DND-41 (cell line): Measurements from ENCODE around the gene CHST12.

Experiments used
- ATAC-seq: fragments of 200-7000 bp; cut with Tn5 transposase; 3 replicates; pipeline ENCODE4 v1.9.1; 2021; ENCODE audit warnings: low read depth; ENCODE audit not compliant: insufficient read depth
- DNase-seq: peaks from one replicate; pipeline ENCODE4 v3.0.0-alpha.2; 2020
- H2AFZ ChIP-seq: 2 replicates; pipeline ENCODE4 v1.6.0; 2012; ENCODE audit warnings: low read depth, low read length
- H3K27ac ChIP-seq: 2 replicates; pipeline ENCODE4 v1.5.1; 2012; ENCODE audit warnings: low read length, inconsistent platforms
- H3K27me3 ChIP-seq: fragments of 200-600 bp; sonication (generic); 2 replicates; pipeline ENCODE4 v1.6.0; 2012; ENCODE audit warnings: low read length, mild to moderate bottlenecking, inconsistent platforms; ENCODE audit not compliant: insufficient read depth, poor library complexity
- H3K36me3 ChIP-seq: 2 replicates; pipeline ENCODE4 v1.5.1; 2012; ENCODE audit warnings: low read length, inconsistent platforms; ENCODE audit not compliant: insufficient read depth
- H3K4me1 ChIP-seq: 2 replicates; pipeline ENCODE4 v1.5.1; 2012; ENCODE audit warnings: mild to moderate bottlenecking, low read length; ENCODE audit not compliant: insufficient read depth
- H3K4me2 ChIP-seq: 2 replicates; pipeline ENCODE4 v1.6.0; 2012; ENCODE audit warnings: mild to moderate bottlenecking, moderate library complexity, low read length, inconsistent platforms; ENCODE audit not compliant: insufficient read depth
- H3K4me3 ChIP-seq, 2 experiments: fragments of 200-600 bp in 1 of 2; shearing (Covaris generic) in 1 of 2; 2 replicates each; pipeline ENCODE4 v1.5.1; 2012 to 2016; ENCODE audit warnings: inconsistent platforms in 2 of 2, low read length in 2 of 2, mild to moderate bottlenecking in 2 of 2, low read depth in 1 of 2, moderate library complexity in 1 of 2
- H3K79me2 ChIP-seq: 2 replicates; pipeline ENCODE4 v1.6.0; 2012; ENCODE audit warnings: low read length, inconsistent platforms; ENCODE audit not compliant: insufficient read depth
- H3K9ac ChIP-seq: 2 replicates; pipeline ENCODE4 v1.6.0; 2012; ENCODE audit warnings: low read depth, mild to moderate bottlenecking, inconsistent platforms, low read length, moderate library complexity
- H3K9me3 ChIP-seq: 2 replicates; pipeline ENCODE4 v1.5.1; 2012; ENCODE audit warnings: low read length, moderate library complexity, mild to moderate bottlenecking, inconsistent platforms; ENCODE audit not compliant: insufficient read depth, severe bottlenecking
- H4K20me1 ChIP-seq: 2 replicates; pipeline ENCODE4 v1.6.0; 2012; ENCODE audit warnings: low read length; ENCODE audit not compliant: insufficient read depth
- EZH2 ChIP-seq: IDR thresholded peaks from 3 replicates; pipeline ENCODE4 v1.6.1; 2012; ENCODE audit warnings: borderline replicate concordance, low read depth, mild to moderate bottlenecking, moderate library complexity, low read length, inconsistent platforms; ENCODE audit not compliant: severe bottlenecking
- TF ChIP-seq, protein P1 (sequence below): IDR thresholded peaks from 2 replicates; pipeline ENCODE4 v1.5.1; 2012; ENCODE audit warnings: borderline replicate concordance, low read length, moderate library complexity, mild to moderate bottlenecking; ENCODE audit not compliant: poor library complexity, severe bottlenecking; ENCODE audit errors: extremely low read depth

The CHST12 gene

DNA sequence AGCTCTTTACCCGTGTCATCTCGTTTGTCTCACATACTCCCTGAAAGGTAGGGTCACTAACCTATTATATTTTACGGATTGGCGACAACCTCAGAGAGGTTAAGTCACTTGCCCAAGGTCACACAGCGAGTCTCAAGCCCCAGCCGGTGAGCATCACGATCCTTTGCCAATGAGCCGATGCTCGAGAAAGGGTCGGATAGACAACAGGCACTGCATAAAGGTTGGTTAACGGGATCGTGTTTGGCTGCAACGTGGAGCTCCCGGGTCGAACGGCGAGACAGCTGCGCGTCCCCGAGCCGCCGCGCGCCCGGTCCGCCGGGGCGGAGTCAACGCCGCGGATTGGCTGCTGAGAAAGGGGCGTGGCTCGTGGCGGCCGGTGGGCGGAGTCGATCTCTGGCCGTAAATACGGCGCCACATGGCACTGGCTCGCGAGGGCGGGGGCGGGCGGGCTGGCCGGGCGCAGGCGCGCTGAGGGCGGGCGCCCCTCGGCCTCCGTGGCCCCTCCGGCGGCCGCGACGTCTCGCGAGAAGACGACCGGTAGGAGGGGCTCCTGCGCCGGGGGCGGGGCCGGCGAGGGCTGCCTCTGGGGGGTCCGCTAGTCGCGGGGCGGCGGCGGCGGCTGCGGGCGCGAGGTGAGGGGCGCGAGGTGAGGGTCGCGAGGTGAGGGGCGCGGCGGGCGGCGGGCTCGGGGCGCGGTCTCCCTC is at the start of gene CHST12:
Gene CHST12, plus strand, starts transcription at position 598 of the 704 bp plus-strand sequence. CDS start 29,029 bp downstream, outside the sequence.
- peak; percentile 64 for ATAC-seq
- peak within 1 kb of the TSS; percentile 78 for H3K9ac ChIP-seq
- H3K79me2 ChIP-seq = peaks cover 11% of the 10 kb centered on the region
- H3K4me3 ChIP-seq = peak within 1 kb of the TSS; percentile 72 to 83
- H3K4me1 ChIP-seq = peaks cover 55% of the 10 kb centered on the region
- no peaks in the 10 kb centered on the region for H3K36me3 ChIP-seq
- peak within 1 kb of the TSS; percentile 61 for H3K27ac ChIP-seq
- H2AFZ ChIP-seq = peak within 1 kb of the TSS; percentile 78
- DNase-seq = peak; percentile 95
- peak within 1 kb of the TSS; percentile 91 for H3K4me2 ChIP-seq
- TF ChIP-seq, protein P1, sequence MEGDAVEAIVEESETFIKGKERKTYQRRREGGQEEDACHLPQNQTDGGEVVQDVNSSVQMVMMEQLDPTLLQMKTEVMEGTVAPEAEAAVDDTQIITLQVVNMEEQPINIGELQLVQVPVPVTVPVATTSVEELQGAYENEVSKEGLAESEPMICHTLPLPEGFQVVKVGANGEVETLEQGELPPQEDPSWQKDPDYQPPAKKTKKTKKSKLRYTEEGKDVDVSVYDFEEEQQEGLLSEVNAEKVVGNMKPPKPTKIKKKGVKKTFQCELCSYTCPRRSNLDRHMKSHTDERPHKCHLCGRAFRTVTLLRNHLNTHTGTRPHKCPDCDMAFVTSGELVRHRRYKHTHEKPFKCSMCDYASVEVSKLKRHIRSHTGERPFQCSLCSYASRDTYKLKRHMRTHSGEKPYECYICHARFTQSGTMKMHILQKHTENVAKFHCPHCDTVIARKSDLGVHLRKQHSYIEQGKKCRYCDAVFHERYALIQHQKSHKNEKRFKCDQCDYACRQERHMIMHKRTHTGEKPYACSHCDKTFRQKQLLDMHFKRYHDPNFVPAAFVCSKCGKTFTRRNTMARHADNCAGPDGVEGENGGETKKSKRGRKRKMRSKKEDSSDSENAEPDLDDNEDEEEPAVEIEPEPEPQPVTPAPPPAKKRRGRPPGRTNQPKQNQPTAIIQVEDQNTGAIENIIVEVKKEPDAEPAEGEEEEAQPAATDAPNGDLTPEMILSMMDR = no peak
- TF ChIP-seq EZH2 = no peak
- H4K20me1 ChIP-seq = peaks cover 18% of the 10 kb centered on the region
- H3K9me3 ChIP-seq = no peaks in the 10 kb centered on the region
- no peaks in the 10 kb centered on the region for H3K27me3 ChIP-seq

DNA sequence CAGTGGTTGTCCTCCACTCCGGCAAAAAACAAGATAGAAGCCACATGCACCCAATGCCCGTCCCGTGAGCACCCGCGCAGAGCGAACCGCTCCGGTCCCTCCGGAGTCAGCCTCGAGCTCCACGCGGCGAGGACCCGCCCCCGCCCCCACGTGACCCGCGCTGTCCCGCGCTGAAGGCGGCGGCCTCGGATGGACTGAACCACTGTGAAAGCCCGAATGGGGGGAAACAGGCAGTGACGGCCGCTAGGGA is 49.5 kb upstream of the CHST12 start:
- peak overlapping the region; percentile 81 for H3K4me2 ChIP-seq
- peaks cover 37% of the 10 kb centered on the region for H3K36me3 ChIP-seq
- peaks cover 39% of the 10 kb centered on the region for H4K20me1 ChIP-seq
- no peaks in the 10 kb centered on the region for H3K9me3 ChIP-seq
- H3K4me3 ChIP-seq = peak overlapping the region; percentile 40 to 93; a peak in 3 of 4 replicates
- H3K27me3 ChIP-seq = no peaks in the 10 kb centered on the region
- peaks cover 37% of the 10 kb centered on the region for H3K4me1 ChIP-seq
- peak; percentile 81 for ATAC-seq
- peak overlapping the region; percentile 93 for H2AFZ ChIP-seq
- DNase-seq = peak; percentile 90
- peaks cover 57% of the 10 kb centered on the region for H3K79me2 ChIP-seq
- no peak for TF ChIP-seq EZH2
- TF ChIP-seq, protein P1 = no peak
- peak overlapping the region; percentile 77 for H3K9ac ChIP-seq
- H3K27ac ChIP-seq = peak overlapping the region; percentile 97

DNA sequence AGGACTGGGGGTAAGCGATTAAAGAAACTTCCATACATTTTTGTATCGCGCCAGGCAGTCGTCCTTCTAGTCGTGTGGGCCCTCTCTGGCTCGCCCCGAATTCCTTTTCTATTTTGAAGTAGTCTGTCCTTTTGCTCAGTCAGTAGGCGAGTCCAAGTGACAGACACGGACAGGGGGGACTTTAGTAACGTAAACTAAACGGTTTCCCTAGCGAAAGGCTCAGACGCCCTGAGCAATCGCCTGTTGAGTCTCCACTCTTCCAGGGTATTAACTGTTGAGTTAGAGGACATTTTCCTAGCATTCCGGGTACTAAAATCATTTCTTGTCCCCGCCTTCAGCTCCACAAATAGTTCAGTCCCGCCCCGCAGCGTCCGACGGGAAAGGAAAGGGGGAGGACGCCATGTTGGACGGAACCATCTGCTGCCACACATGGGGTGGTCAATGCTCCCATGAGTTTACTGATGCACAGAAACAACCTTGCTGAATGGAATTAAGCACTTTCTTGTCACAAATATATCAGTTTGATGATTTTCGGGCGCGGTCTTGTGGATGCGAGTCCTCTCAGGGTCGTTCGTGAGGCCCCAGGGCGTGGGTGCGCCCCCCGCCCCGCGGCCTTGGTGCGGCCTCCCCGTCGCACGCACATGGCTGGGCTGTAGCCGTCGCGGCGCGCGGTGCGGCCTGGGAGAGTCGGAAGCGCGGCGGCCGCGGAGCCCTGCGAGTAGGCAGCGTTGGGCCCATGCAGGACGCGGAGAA is 49.0 kb upstream of the CHST12 start, which contains the start of gene EIF3B:
Gene EIF3B, plus strand, starts transcription at position 642 of the 753 bp plus-strand sequence. Its CDS starts 95 bp downstream, at position 737.
- peak within 1 kb of the TSS; percentile 77 for H3K9ac ChIP-seq
- H3K36me3 ChIP-seq = peaks cover 42% of the 10 kb centered on the region
- TF ChIP-seq EZH2 = no peak
- TF ChIP-seq, protein P1 = no peak

More for the DNA sequence above, 49.0 kb upstream of the CHST12 start, which contains the start of gene EIF3B:
- peak within 1 kb of the TSS; percentile 93 for H2AFZ ChIP-seq
- peaks cover 62% of the 10 kb centered on the region for H3K79me2 ChIP-seq
- H3K4me3 ChIP-seq = peak within 1 kb of the TSS; percentile 93 to 98
- H3K27ac ChIP-seq = peak within 1 kb of the TSS; percentile 97
- H3K4me2 ChIP-seq = peak within 1 kb of the TSS; percentile 81
- peak; percentile 88 for ATAC-seq
- H3K4me1 ChIP-seq = peaks cover 40% of the 10 kb centered on the region
- peak; percentile 89 for DNase-seq
- H3K27me3 ChIP-seq = no peaks in the 10 kb centered on the region
- H4K20me1 ChIP-seq = peaks cover 44% of the 10 kb centered on the region
- no peaks in the 10 kb centered on the region for H3K9me3 ChIP-seq
